ENCODE measurements around the gene RHEB. TPM values are rescaled to one million over a fixed set of nuclear protein-coding genes. Genes with fewer than 3 reads are reported as not detected.

RHEB gene
- total RNA-seq, 1 experiment from 2014 or later, result 114 TPM

DNA sequence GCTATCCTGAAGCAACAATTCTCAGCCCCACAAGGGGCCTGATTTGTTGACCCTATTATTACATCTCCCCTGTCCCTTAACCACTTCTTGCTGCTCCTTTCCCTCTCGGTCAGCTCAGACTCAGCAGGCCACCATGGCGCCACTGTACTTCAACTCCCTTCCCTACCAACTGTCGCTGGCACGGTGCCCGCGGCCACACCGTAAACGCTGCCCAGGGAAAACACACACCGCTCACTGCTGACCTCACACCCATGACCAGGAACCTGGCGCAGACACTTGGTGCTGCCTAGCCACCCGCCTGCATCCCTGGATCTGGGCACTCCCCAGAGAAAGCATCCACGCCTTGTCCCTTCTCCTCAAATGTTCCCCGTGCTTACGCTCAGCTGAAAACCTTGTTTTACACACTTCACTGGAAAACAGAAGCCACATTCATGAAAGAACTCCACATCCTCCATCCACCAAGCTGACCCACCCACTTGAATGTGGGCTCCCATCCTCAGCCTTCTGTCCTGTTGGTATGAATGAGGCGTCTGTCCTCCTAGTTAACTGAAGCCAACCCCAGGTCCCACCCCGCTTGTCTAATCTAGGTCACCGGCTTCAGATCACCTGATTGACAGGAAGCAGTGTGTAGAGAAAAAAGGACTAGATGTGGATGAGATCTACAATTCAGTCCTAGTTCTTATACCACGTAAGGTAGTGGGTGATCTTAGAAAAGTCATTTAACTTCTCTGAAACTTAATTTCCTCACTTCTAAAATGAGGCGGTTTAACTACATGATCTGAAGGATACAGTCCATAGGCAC, 51.3 kb downstream of the RHEB start:
- Mint-ChIP-seq H3K9me3 (peaks cover 8 to 12% of the 10 kb centered on the region in 2 experiments), H3K4me3 (no peak overlapping the region; a peak in 1 of 5 replicates), H3K27ac (peak overlapping the region; percentile 50 to 62 (median 52); a peak in 6 of 7 replicates), H3K27me3 (ENCODE audit: low read depth) (peaks cover 3% of the 10 kb centered on the region; the same call in 1 of the 2 replicates), H3K4me1 (peaks cover 56 to 57% of the 10 kb centered on the region in 2 experiments), H3K36me3 (ENCODE audit: insufficient read depth in 1 of 3, low read depth in 3 of 3) (peaks cover 62 to 85% (median 77%) of the 10 kb centered on the region in 3 experiments)
- no CpG with 5 or more reads among the region's 19 CpGs for WGBS (ENCODE audit: extremely low coverage, insufficient read length, low lambda C conversion rate)
- no peak overlapping the region for H3K23ac ChIP-seq (ENCODE audit: insufficient read length, low read depth, low read length)
- H3K14ac ChIP-seq (ENCODE audit: insufficient read depth, low read length), result no peak overlapping the region; the same call in 1 of the 2 replicates
- no peak overlapping the region for H2AK5ac ChIP-seq (ENCODE audit: insufficient read length, low read length)
- no peak overlapping the region for H2BK120ac ChIP-seq (ENCODE audit: low read depth, low read length, poor library complexity, severe bottlenecking)
- no peak overlapping the region for H3K4ac ChIP-seq (ENCODE audit: low read depth, low read length)
- H3K23me2 ChIP-seq (ENCODE audit: insufficient read length, low read depth, low read length, poor library complexity, severe bottlenecking), result no peaks in the 10 kb centered on the region
- H4K5ac ChIP-seq (ENCODE audit: insufficient read length, low read depth, low read length), result no peak overlapping the region
- no peak overlapping the region for H2AFZ ChIP-seq (ENCODE audit: low read length)
- peaks cover 6% of the 10 kb centered on the region for H3K79me1 ChIP-seq (ENCODE audit: insufficient read depth, low read depth, low read length, poor library complexity, severe bottlenecking)
- H3K79me2 ChIP-seq (ENCODE audit: insufficient read depth, low read length), result no peaks in the 10 kb centered on the region
- no peak overlapping the region for H2BK20ac ChIP-seq (ENCODE audit: low read depth, low read length, poor library complexity, severe bottlenecking)
- no peak overlapping the region for H2BK12ac ChIP-seq (ENCODE audit: insufficient read length, low read depth, low read length)
- TF ChIP-seq, protein P1, sequence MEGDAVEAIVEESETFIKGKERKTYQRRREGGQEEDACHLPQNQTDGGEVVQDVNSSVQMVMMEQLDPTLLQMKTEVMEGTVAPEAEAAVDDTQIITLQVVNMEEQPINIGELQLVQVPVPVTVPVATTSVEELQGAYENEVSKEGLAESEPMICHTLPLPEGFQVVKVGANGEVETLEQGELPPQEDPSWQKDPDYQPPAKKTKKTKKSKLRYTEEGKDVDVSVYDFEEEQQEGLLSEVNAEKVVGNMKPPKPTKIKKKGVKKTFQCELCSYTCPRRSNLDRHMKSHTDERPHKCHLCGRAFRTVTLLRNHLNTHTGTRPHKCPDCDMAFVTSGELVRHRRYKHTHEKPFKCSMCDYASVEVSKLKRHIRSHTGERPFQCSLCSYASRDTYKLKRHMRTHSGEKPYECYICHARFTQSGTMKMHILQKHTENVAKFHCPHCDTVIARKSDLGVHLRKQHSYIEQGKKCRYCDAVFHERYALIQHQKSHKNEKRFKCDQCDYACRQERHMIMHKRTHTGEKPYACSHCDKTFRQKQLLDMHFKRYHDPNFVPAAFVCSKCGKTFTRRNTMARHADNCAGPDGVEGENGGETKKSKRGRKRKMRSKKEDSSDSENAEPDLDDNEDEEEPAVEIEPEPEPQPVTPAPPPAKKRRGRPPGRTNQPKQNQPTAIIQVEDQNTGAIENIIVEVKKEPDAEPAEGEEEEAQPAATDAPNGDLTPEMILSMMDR (conservative IDR thresholded peaks at IDR 0.05), result no peak
- no peaks in the 10 kb centered on the region for H3K27me3 ChIP-seq (ENCODE audit: insufficient read depth, low read length)
- H3K4me1 ChIP-seq (ENCODE audit: insufficient read depth, low read length), result peaks cover 15% of the 10 kb centered on the region
- no peak overlapping the region for H4K91ac ChIP-seq (ENCODE audit: insufficient read length, low read depth, low read length)
- H3K18ac ChIP-seq (ENCODE audit: insufficient read length, low read depth, low read length), result no peak overlapping the region
- no peaks in the 10 kb centered on the region for H3K9me3 ChIP-seq (ENCODE audit: control insufficient read depth, low read depth, low read length)
- no peak overlapping the region for H3K9ac ChIP-seq (ENCODE audit: extremely low read depth, insufficient read length, low read length)
- no peak overlapping the region for H3K56ac ChIP-seq (ENCODE audit: insufficient read length, low read depth, low read length)
- H3K4me2 ChIP-seq (ENCODE audit: insufficient read depth, insufficient read length, low read length), result no peak overlapping the region
- no peak overlapping the region for H3T11ph ChIP-seq (ENCODE audit: low read length)
- no peak overlapping the region for H4K8ac ChIP-seq (replicated peaks; ENCODE audit: insufficient read length, low read depth, low read length)
- no peak overlapping the region for H2BK15ac ChIP-seq (ENCODE audit: low read depth, low read length)
- no peak for DNase-seq
- no peak overlapping the region for H3K27ac ChIP-seq (ENCODE audit: insufficient read length, low read depth, low read length)
- H2BK5ac ChIP-seq (ENCODE audit: insufficient read length, low read length), result no peak overlapping the region
- no peaks in the 10 kb centered on the region for H4K20me1 ChIP-seq (ENCODE audit: control insufficient read depth, insufficient read depth, insufficient read length)

All from H9 (cell line).